ENCODE measurements around the gene FKBP14.

Gene FKBP14, protein sequence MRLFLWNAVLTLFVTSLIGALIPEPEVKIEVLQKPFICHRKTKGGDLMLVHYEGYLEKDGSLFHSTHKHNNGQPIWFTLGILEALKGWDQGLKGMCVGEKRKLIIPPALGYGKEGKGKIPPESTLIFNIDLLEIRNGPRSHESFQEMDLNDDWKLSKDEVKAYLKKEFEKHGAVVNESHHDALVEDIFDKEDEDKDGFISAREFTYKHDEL

DNA sequence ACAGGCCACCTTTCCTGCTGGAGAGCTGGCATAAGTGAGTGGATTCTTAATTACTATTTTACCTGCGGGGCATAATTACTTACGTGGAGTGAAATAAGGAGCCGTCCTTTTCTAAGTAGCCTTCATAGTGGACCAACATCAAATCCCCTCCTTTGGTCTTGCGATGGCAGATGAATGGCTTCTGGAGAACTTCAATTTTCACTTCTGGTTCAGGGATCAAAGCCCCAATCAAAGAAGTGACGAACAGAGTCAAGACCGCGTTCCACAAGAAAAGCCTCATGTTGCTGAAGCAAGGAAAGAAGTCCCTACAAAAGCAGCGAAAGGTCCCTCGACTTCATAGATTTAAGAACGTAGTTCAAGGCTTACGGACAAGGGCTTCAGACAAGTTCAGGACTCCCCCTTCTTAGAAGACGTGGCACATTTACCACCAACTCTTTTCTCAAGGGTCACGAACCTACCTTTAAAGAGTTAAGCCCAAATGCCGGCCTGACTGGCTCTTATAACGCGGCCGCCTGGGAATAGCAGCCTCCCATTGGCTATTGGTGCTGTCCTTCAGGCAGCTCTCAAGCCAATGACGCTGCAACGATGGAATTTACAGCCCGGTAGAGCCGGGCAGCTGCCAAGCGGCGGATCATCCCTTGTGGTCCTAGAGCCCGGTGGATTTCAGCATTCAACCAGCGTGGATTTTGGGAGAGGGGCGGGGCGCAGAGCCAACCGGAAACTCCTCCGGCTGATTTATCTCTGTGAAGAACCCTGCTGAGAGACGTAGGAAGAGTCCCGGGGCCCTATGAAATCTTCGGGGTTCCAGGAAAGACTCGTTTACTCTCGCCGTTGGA, at the start of gene FKBP14:
TSS of gene FKBP14 (minus strand) at position 474 of the 836 bp plus-strand sequence. CDS start at position 280, 194 bp downstream.
- DNase-seq (ENCODE audit: low read depth) = peak; percentile 88

- DNase-seq (ENCODE audit: low read depth) = no peak
Measured at GRCh38 chr7:30074422-30075030, 48.0 kb upstream of the FKBP14 start.

DNA sequence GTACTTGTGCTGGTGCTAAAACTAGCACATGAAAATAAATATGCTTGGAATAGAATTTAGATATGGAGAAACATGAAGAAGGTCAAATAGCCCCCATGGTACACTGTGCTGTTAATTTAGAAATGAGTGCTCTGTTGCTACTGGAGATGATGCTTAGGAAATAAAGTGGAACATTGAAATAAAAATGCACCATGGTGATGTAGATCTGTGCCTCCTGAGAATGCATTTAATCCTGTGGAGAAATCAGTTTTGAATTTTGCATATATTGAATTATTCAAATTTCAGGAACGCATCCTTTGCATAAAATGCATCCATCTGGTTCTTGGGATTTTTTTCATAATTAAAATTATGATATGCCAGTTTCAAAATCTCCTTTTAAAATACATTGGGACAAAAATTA, 46.2 kb upstream of the FKBP14 start:
- DNase-seq (ENCODE audit: low read depth) = no peak

GRCh38 chr7:30070052-30070451, 43.5 kb upstream of the FKBP14 start:
- DNase-seq (ENCODE audit: low read depth) = no peak

DNA sequence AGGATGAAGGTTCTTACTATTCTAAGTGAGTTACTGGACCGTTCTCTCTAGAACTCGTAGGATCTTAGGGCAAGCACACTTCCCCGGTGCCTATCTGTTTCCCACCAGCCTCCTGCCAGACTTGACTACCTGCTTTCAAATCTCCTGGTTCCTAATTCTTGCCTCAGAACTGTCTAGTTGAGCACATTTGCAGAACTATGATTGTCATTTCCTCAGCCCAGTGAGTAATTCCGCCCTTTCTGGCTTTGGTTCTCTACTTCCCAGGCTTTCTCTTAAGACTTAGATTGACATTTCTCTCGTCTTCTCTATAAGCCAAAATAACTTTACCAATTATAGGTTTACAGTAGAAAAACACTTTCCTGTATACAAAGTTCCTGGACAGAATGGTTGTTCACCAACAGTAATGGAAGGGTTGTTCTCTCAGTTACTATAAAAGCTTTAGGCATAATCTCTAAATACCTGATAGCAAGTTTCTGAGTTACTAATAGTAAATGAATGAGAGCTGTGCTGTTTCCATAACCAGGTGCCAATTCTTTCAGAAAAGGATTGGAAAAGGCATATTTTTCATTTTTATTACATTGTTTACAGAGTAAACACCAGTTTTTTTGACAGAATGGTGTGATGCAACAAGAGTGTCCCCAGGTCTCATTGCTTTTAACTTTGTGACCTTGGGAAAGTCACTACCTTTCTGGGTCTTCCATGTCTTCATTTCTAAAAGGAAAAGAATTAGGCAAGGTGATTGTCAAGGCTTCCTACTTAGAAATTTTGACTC, 42.8 kb upstream of the FKBP14 start:
- no peak for DNase-seq (ENCODE audit: low read depth)

- DNase-seq (ENCODE audit: low read depth) = no peak
Measured at GRCh38 chr7:30068117-30068516, 41.6 kb upstream of the FKBP14 start.

GRCh38 chr7:30066687-30067086, 40.2 kb upstream of the FKBP14 start:
- no peak for DNase-seq (ENCODE audit: low read depth)

DNA sequence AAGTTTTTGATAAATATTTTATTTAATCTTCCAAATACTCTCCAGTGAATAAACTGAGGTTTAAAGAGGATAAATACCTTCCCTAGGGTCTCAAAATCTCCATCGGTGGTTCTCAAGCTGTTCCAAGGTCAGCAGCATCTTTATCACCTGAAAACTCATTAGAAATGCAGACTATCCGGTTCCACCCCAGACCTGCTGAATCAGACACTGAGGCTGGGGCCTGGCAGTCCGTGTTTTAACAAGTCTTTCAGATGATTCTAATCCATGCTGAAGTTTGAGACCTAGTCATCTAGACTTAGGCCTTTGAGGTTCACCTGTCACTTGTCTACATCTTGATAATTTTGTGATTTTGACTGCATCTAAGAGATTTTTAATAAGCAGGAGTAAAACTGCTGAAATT, 39.2 kb upstream of the FKBP14 start:
- no peak for DNase-seq (ENCODE audit: low read depth)

GRCh38 chr7:30062587-30062986, 36.1 kb upstream of the FKBP14 start:
- DNase-seq (ENCODE audit: low read depth) = no peak

DNA sequence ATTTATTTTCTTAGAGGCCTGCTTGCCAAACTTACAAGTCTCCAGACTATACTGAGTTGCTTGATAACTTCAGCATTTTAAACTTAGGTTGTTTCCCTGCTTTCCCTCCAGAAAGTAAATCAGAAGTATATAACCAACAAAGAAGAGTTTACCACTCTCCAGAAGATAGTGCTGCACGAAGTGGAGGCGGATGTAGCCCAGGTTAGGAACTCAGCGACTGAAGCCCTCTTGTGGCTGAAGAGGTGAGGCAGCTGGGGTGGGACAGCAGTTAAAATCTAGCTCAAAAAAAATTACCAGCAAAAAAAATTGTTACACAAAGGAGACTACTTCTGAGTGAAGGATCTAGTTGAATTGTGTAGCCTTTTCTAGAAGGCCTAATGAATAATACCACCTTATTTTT, 35.3 kb upstream of the FKBP14 start:
- DNase-seq (ENCODE audit: low read depth) = peak; percentile 17

DNA sequence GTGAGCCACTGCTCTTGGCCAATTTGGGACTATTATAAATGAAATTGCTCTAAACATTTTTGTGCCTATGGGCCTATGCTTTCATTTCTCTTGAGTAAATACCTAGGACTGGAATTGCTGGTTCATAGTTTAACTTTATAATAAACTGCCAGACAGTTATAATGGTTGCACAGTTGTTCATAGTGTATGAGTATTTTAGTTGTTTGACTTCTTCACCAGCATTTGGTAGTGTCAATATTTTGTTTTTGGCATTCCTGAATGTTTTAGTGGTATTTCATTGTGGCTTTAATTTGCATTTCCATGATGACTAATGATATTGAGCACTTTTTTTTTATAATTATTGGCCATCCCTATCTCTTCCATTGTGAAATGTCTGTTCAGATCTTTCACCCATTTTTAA, 31.2 kb upstream of the FKBP14 start:
- DNase-seq (ENCODE audit: low read depth) = no peak

DNA sequence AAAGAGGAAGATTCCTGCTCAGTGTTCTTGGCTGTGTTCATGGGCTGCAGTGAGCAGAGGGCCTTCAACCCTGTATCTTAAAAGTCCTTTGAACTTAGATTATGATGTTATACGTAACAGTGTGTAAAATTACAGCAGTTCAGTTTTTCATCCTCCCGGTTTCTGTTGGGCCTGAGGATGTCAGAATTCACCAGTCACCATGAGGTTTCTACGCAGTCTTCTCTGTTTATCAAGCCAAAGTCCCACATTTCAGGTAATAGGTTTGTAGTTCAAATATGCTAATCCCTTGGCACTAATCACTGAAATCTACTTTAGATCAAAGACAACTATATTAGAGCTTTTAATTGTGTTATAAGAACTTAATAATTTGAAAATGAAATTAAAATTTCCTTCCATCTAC, 26.6 kb upstream of the FKBP14 start:
- DNase-seq (ENCODE audit: low read depth) = no peak

GRCh38 chr7:30049173-30049572, 22.7 kb upstream of the FKBP14 start:
- DNase-seq (ENCODE audit: low read depth) = no peak

DNA sequence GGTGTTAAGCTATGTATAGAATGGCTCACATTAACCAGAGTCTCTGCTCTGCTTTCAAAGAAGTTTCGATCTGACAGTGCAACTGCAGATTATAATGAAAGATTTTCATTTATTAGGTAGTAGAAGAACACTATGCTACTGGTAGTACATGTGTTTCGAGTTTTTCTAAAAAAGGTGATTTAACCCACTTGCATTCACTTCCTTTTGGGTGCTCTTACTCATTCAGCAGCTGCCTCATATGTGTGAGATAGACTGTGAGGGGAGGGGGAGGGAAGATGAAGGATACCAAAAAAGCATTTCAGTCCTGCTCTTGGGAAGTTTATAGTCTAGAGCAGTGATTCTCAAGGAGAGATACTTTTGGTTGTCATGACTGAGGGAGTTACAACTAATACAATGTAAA, 22.1 kb upstream of the FKBP14 start:
- DNase-seq (ENCODE audit: low read depth) = no peak

GRCh38 chr7:30047124-30047523, 20.6 kb upstream of the FKBP14 start:
- no peak for DNase-seq (ENCODE audit: low read depth)

GRCh38 chr7:30046127-30046770, 19.7 kb upstream of the FKBP14 start:
- DNase-seq (ENCODE audit: low read depth) = no peak

GRCh38 chr7:30041526-30042269, 15.2 kb upstream of the FKBP14 start:
- DNase-seq (ENCODE audit: low read depth) = no peak

DNA sequence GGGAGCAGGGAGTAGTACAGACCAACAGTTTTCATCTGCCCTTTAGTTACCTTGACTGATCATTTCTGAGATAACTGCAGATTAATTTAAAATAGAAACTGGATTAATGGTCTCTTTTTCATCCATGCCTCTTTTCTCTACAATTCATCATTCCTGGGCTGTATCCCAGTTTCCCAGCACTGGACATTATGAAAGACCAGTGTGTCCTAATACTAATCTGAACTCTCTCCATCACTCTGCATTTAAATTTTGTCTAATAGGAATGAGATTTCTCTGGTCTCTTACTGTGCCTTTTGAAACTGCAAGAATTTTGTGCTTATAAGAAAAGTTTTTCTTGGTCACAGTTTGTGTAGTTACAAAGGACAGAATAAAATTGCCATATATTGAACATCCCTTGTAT, 14.4 kb upstream of the FKBP14 start:
- no peak for DNase-seq (ENCODE audit: low read depth)

DNA sequence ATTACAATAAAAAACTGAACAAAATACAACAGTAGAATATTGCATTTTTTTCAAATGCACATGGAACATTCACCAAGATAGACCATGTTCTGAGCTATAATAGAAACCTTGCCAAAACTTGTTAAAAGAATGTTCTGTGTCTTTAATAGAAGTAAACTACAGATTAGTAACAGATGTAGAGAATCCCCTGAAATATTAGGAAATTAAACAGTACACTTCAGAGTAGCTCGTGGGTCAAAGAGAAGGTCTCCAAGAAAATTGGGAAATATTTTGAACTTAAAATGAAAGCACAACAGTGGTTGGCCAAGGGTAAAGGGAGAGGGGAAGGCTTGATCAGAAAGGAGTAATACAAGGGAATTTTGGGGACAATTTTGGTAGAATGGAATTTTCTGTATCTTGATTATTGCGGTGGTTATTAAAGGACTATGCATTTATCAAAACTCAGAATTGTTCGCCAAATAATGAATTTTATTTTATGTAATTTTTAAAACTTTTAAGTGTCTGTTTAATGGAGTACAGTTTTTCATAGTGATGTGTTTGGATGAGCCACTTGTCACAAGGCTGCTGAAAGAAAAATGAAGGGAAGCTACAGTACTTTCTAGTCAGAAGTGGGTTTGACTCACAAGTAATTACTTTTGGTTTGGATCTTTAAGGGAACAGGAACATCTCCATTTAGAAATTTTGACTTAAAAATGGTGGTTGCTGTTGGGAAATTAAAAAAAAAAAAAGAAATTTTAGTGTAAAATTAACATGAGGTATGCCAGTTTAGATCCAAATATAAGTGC, 11.9 kb upstream of the FKBP14 start:
- no peak for DNase-seq (ENCODE audit: low read depth)

DNA sequence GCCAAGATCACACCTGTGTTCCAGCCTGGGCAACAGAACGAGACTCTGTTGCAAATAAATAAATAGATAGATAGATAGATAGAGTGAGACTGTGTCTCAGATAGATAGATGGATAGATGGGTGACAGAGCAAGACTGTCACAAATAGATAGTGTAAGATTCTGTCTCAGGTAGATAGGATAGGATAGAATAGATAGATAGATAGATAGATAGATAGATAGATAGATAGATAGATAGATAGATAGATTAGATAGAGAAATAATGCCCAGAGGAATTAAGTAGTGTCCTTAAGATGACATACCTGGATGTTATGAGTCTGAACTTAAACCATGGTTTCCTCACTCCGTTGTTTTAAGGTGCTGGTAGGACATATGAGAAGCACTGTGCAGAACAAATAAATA, 9.7 kb upstream of the FKBP14 start:
- DNase-seq (ENCODE audit: low read depth) = no peak
